ENCODE data around the gene GMDS.

GRCh38 chr6:2141644-2142290, 103.6 kb downstream of the GMDS start:
- TF ChIP-seq CTCF (IDR thresholded peaks at IDR 0.05; ENCODE audit: low read depth, low read length) (no peak), EZH2phosphoT487 (IDR thresholded peaks at IDR 0.05; ENCODE audit: low read depth) (no peak)

All from OCI-LY3 (cell line).